ENCODE measurements around the gene PHAF1.

DNA sequence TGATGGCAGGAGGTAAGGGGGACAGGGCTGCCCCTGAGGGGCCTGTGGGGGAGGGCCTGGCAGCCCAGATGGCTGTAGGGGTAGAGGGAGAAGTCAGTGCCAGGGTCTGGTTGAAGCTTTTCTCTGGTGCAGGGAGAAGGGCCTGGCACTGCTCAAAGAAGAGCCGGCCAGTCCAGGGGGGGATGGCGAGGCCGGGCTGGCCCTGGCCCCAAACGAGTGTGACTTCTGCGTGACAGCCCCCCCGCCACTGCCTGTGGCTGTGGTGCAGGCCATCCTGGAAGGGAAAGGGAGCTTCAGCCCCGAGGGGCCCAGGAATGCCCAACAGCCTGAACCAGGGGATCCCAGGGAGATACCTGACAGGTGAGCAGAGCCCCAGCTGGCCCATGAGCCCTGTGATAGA is 57.8 kb downstream of the PHAF1 start:
- TF ChIP-seq ZNF8 (CRISPR knock-in tag; IDR thresholded peaks at IDR 0.05) (no peak), PPARA (CRISPR knock-in tag; IDR thresholded peaks at IDR 0.05; ENCODE audit: borderline replicate concordance) (no peak), ZNF70 (CRISPR knock-in tag; IDR thresholded peaks at IDR 0.05) (no peak), RARB (CRISPR knock-in tag; IDR thresholded peaks at IDR 0.05) (no peak), ZFP3 (CRISPR knock-in tag; IDR thresholded peaks at IDR 0.05) (no peak), TOX (CRISPR knock-in tag; IDR thresholded peaks at IDR 0.05; ENCODE audit: borderline replicate concordance) (no peak)
- TF ChIP-seq, protein P1, sequence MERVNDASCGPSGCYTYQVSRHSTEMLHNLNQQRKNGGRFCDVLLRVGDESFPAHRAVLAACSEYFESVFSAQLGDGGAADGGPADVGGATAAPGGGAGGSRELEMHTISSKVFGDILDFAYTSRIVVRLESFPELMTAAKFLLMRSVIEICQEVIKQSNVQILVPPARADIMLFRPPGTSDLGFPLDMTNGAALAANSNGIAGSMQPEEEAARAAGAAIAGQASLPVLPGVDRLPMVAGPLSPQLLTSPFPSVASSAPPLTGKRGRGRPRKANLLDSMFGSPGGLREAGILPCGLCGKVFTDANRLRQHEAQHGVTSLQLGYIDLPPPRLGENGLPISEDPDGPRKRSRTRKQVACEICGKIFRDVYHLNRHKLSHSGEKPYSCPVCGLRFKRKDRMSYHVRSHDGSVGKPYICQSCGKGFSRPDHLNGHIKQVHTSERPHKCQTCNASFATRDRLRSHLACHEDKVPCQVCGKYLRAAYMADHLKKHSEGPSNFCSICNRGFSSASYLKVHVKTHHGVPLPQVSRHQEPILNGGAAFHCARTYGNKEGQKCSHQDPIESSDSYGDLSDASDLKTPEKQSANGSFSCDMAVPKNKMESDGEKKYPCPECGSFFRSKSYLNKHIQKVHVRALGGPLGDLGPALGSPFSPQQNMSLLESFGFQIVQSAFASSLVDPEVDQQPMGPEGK (CRISPR knock-in tag; IDR thresholded peaks at IDR 0.05; ENCODE audit: borderline replicate concordance), result no peak
